ENCODE measurements around the gene ZDHHC6.
"Not testable (repeated sequence)": the region's sequence is repeated elsewhere in the genome, so short reads cannot be mapped to it uniquely, and the experiment has no call there.

ZDHHC6 gene

DNA sequence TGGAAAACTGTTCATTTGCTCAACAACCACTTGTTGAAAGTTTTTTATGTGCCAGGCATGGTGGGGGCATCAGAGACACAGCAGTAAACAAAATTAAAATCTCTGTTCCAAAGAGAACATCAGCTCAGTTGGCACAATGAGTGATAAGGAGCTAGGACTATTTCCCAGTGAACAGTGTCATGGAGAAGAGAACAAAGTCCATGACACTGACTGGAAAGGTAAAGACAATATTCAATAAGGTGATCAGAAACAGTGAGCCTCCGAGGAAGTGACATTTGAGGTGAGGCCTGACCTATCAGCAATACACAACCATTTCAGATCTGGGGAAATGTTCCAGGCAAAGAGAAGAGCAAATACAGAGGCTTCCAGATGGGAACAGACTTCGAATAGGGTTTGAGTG lies 58.2 kb downstream of the ZDHHC6 start:
- no peak for DNase-seq

DNA sequence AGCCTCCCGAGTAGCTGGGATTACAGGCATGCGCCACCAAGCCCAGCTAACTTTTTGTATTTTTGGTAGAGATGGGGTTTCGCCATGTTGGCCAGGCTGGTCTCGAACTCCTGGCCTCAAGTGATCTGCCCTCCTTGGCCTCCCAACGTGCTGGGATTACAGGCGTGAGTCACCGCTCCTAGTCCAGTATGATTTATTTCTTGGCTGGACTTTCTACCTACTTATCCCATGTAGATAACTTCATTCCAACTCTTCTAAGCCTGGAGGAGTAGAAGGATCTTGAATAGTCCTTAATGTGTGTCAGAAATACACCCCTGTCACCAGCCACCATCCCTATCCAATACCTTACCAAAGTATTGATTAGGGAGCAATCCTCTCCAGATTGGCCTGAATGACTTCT lies 58.7 kb downstream of the ZDHHC6 start:
- not testable (repeated sequence) for DNase-seq

DNA sequence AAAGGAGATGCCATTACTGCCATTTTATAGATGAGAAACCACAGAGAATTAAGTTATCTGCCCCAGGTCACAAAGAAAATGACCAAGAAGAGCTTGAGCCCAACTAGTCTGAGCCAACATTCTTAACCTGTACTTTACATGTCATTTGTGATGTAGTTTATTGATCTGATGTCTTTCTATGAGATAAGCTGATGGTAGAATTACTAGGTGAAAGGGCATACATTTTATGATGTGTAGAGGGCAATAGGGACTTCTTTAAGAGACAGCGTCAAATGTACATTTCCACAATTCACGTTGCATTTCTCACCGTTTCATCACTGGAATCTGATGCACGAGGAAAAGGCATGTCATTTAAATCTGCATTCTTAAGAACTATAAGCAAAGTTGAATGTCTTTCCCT lies 61.5 kb downstream of the ZDHHC6 start:
- DNase-seq = no peak

DNA sequence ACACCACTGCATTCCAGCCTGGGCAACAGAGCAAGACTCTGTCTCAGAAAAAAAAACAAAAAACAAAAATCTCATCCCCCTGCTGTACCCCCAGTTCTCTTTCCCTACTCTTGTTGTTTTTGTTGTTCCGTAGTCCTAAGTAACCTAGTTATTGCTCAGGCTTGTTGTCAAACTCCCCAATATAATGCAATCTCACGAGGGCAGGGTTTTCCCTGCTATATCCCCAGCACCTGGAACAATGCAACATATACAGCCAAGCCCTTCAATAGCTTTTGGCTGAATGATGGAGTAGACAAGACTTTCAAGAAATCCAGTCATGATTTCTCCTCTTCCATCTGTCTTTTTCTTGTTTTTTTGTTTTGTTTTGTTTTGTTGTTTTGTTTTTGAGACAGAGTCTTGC lies 62.6 kb downstream of the ZDHHC6 start:
- no peak for DNase-seq

DNA sequence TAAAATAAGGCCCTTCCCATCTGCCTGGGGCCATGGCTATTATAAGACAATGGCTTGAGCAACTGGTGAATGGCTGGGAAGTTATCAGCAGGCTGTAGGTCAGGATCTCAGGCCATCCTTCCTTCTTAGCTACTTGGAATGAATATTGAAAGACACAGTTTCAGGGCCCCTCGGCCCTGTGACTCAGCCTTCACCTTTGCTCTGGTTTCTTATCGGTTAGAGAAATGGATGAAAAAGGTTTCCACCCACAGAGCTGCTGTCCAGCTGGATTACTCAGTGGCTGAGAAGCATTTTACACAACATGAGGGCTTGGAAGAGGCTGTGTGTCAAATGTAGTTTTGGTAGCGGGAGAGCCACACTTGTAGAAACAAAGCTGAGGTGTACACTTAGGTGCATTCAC lies 63.4 kb downstream of the ZDHHC6 start:
- no peak for DNase-seq

DNA sequence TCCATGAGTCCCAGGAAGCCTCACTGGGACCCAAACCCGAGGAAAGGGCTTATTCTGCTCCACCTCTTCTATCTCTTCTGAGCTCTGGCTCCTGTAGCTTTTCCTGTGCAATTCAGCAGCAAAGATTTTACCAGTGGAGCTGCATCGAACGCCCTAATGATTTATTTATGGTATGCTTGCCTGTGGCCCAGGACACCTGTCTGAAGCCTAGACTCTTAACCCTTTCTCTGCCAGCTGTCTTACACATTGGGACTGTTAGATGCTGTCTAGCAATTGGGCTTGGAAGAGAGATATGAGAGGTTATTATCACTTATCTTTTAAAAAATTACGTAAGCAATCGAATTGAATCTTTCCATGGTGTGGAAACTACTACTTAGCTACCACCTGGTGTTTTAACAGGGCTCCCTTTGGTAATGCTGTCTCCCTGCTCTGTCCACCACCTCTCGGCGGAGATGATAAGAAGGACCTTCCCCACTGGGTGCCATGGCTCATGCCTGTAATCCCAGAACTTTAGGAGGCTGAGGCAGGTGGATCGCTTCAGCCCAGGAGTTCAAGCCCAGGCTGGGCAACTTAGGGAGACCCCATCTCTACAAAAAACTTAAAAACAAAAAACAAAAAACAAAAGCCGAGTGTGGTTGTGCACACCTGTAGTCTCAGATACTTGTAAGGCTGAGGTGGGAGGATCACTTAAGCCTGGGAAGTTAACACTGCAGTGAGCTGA lies 64.0 kb downstream of the ZDHHC6 start:
- no peak for DNase-seq
